Neural cell (in vitro differentiated cells): ENCODE results near the gene PDHX.

Source experiments
- CTCF ChIP-seq: fragments of 450-650 bp; IDR thresholded peaks from 2 replicates; pipeline ENCODE4 v1.5.1; 2014; ENCODE audit warnings: antibody characterized with exemption, mild to moderate bottlenecking, moderate library complexity; ENCODE audit not compliant: poor library complexity, severe bottlenecking
- EP300 ChIP-seq: fragments of 450-650 bp; conservative IDR thresholded peaks from 2 replicates; pipeline ENCODE4 v1.6.1; 2014; ENCODE audit warnings: antibody characterized with exemption, mild to moderate bottlenecking, moderate library complexity; ENCODE audit not compliant: poor library complexity, severe bottlenecking
- EZH2 ChIP-seq: fragments of 200-600, 300-800 bp; shearing (Covaris generic), sonication (generic); IDR thresholded peaks from 2 replicates; pipeline ENCODE4 v1.6.1; 2014; ENCODE audit warnings: antibody characterized with exemption, low read length, borderline replicate concordance, mild to moderate bottlenecking; ENCODE audit not compliant: insufficient read depth, poor library complexity, severe bottlenecking
- MXI1 ChIP-seq: fragments of 450-650 bp; conservative IDR thresholded peaks from 2 replicates; pipeline ENCODE4 v1.6.1; 2014; ENCODE audit warnings: antibody characterized with exemption, mild to moderate bottlenecking; ENCODE audit not compliant: poor library complexity, severe bottlenecking
- POLR2AphosphoS5 ChIP-seq: IDR thresholded peaks from 2 replicates; pipeline ENCODE4 v1.6.1; 2012
- RAD21 ChIP-seq: fragments of 450-650 bp; conservative IDR thresholded peaks from 2 replicates; pipeline ENCODE4 v1.6.1; 2014; ENCODE audit warnings: antibody characterized with exemption, mild to moderate bottlenecking, moderate library complexity
- SMC3 ChIP-seq: fragments of 450-650 bp; conservative IDR thresholded peaks from 2 replicates; pipeline ENCODE4 v1.6.1; 2014; ENCODE audit warnings: antibody characterized with exemption, mild to moderate bottlenecking, moderate library complexity; ENCODE audit not compliant: poor library complexity
- TAF1 ChIP-seq: IDR thresholded peaks from 2 replicates; pipeline ENCODE4 v1.6.1; 2012; ENCODE audit warnings: low read depth
- TF ChIP-seq, protein P1 (sequence below): IDR thresholded peaks from 2 replicates; pipeline ENCODE4 v1.6.1; 2012; ENCODE audit warnings: borderline replicate concordance

DNA sequence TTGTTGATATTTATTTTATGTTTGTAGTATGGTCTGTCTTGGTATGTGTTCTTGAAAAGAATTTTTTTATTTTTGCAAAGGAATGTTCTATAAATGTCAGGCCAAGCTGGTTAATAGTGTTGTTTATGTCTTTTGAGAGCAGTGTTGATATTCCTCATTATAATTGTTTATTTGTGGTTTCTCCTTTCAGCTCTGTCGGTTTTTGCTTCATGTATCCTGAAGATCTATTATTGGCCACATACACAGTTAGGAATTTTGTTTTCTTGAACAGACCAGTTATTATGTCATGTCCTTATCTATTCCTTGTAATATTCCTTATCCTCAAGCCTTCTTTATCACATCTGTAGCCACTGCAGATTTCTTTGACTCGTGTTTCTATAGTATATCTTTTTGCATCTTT is 56.5 kb downstream of the PDHX start:
- TF ChIP-seq, protein P1, sequence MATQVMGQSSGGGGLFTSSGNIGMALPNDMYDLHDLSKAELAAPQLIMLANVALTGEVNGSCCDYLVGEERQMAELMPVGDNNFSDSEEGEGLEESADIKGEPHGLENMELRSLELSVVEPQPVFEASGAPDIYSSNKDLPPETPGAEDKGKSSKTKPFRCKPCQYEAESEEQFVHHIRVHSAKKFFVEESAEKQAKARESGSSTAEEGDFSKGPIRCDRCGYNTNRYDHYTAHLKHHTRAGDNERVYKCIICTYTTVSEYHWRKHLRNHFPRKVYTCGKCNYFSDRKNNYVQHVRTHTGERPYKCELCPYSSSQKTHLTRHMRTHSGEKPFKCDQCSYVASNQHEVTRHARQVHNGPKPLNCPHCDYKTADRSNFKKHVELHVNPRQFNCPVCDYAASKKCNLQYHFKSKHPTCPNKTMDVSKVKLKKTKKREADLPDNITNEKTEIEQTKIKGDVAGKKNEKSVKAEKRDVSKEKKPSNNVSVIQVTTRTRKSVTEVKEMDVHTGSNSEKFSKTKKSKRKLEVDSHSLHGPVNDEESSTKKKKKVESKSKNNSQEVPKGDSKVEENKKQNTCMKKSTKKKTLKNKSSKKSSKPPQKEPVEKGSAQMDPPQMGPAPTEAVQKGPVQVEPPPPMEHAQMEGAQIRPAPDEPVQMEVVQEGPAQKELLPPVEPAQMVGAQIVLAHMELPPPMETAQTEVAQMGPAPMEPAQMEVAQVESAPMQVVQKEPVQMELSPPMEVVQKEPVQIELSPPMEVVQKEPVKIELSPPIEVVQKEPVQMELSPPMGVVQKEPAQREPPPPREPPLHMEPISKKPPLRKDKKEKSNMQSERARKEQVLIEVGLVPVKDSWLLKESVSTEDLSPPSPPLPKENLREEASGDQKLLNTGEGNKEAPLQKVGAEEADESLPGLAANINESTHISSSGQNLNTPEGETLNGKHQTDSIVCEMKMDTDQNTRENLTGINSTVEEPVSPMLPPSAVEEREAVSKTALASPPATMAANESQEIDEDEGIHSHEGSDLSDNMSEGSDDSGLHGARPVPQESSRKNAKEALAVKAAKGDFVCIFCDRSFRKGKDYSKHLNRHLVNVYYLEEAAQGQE: no peak
- TF ChIP-seq EP300 (no peak), CTCF (no peak), MXI1 (no peak), EZH2 (no peak), RAD21 (no peak), TAF1 (no peak), POLR2AphosphoS5 (no peak), SMC3 (no peak)
